SJSA1 (cell line): ENCODE measurements around the gene PTAFR. TPM values are rescaled to one million over a fixed set of nuclear protein-coding genes. Genes with fewer than 3 reads are reported as not detected.

Source experiments
- DNase-seq, 2 experiments: peaks; one replicate each; pipeline ENCODE4 v3.0.0-alpha.2; 2015 to 2020; ENCODE audit warnings: low spot score in 2 of 2, low read depth in 1 of 2
- H3K27ac ChIP-seq: fragments of 250-450 bp; sonication (Bioruptor Pico); 2 replicates; pipeline ENCODE4 v1.5.1; 2020; ENCODE audit warnings: mild to moderate bottlenecking, moderate library complexity
- H3K27me3 ChIP-seq: fragments of 250-450 bp; sonication (Bioruptor Pico); replicated peaks from 2 replicates; pipeline ENCODE4 v1.5.1; 2020; ENCODE audit warnings: mild to moderate bottlenecking, moderate library complexity
- H3K36me3 ChIP-seq: fragments of 250-450 bp; sonication (Bioruptor Pico); 2 replicates; pipeline ENCODE4 v1.5.1; 2020; ENCODE audit warnings: mild to moderate bottlenecking
- H3K4me1 ChIP-seq: fragments of 250-450 bp; sonication (Bioruptor Pico); replicated peaks from 2 replicates; pipeline ENCODE4 v1.6.1; 2021; ENCODE audit warnings: mild to moderate bottlenecking
- H3K4me3 ChIP-seq: fragments of 250-450 bp; sonication (Bioruptor Pico); 2 replicates; pipeline ENCODE4 v1.5.1; 2020; ENCODE audit warnings: mild to moderate bottlenecking
- H3K9me3 ChIP-seq: fragments of 250-450 bp; sonication (Bioruptor Pico); replicated peaks from 2 replicates; pipeline ENCODE4 v1.5.1; 2020; ENCODE audit warnings: mild to moderate bottlenecking
- total RNA-seq: library from RNA; depleted of rRNA; stranded (reverse); fragments of >200 nt; shearing (Covaris generic); gene quantifications from 2 replicates; pipeline ENCODE4 v1.2.3, GENCODE V29; 2014

PTAFR gene
- total RNA-seq, 1 experiment from 2014 or later = 0.74 TPM

GRCh38 chr1:28163496-28164161 is 12.9 kb downstream of the PTAFR start:
- H3K9me3 ChIP-seq = no peaks in the 10 kb centered on the region
- H3K4me1 ChIP-seq = peaks cover 33% of the 10 kb centered on the region
- no peak for DNase-seq
- no peaks in the 10 kb centered on the region for H3K36me3 ChIP-seq
- no peaks in the 10 kb centered on the region for H3K27me3 ChIP-seq
- H3K27ac ChIP-seq = no peak overlapping the region
- H3K4me3 ChIP-seq = no peak overlapping the region

- Histone ChIP-seq H3K36me3 (no peaks in the 10 kb centered on the region), H3K27ac (no peak overlapping the region), H3K4me3 (no peak overlapping the region), H3K9me3 (no peaks in the 10 kb centered on the region), H3K4me1 (peaks cover 29% of the 10 kb centered on the region), H3K27me3 (no peaks in the 10 kb centered on the region)
- DNase-seq = no peak
Observed at GRCh38 chr1:28162151-28162550, 14.3 kb downstream of the PTAFR start.

GRCh38 chr1:28161751-28162150 is 14.7 kb downstream of the PTAFR start:
- Histone ChIP-seq H3K27ac (peak overlapping the region; percentile 91; the same call in 1 of the 2 replicates), H3K36me3 (no peaks in the 10 kb centered on the region), H3K4me1 (peaks cover 31% of the 10 kb centered on the region), H3K4me3 (no peak overlapping the region), H3K9me3 (no peaks in the 10 kb centered on the region), H3K27me3 (no peaks in the 10 kb centered on the region)
- no peak for DNase-seq

- Histone ChIP-seq H3K27ac (peak overlapping the region; percentile 91), H3K4me3 (no peak overlapping the region), H3K4me1 (peaks cover 38% of the 10 kb centered on the region), H3K9me3 (no peaks in the 10 kb centered on the region), H3K27me3 (no peaks in the 10 kb centered on the region), H3K36me3 (no peaks in the 10 kb centered on the region)
- peak; percentile 86 for DNase-seq
Observed at GRCh38 chr1:28160782-28161266, 15.7 kb downstream of the PTAFR start.

GRCh38 chr1:28159680-28160079 is 16.8 kb downstream of the PTAFR start:
- Histone ChIP-seq H3K9me3 (no peaks in the 10 kb centered on the region), H3K36me3 (no peaks in the 10 kb centered on the region)
- no peak for DNase-seq

GRCh38 chr1:28159243-28159642 is 17.2 kb downstream of the PTAFR start:
- DNase-seq = no peak

More at GRCh38 chr1:28159680-28160079, 16.8 kb downstream of the PTAFR start:
- peak overlapping the region; percentile 91 for H3K27ac ChIP-seq
- peaks cover 38% of the 10 kb centered on the region for H3K4me1 ChIP-seq
- no peak overlapping the region for H3K4me3 ChIP-seq
- no peaks in the 10 kb centered on the region for H3K27me3 ChIP-seq

GRCh38 chr1:28157894-28158293 is 18.6 kb downstream of the PTAFR start:
- Histone ChIP-seq H3K4me3 (no peak overlapping the region), H3K27ac (no peak overlapping the region), H3K36me3 (no peaks in the 10 kb centered on the region), H3K27me3 (no peaks in the 10 kb centered on the region), H3K4me1 (peaks cover 48% of the 10 kb centered on the region), H3K9me3 (no peaks in the 10 kb centered on the region)
- DNase-seq = no peak

More at GRCh38 chr1:28159243-28159642, 17.2 kb downstream of the PTAFR start:
- H3K27me3 ChIP-seq = no peaks in the 10 kb centered on the region
- H3K4me1 ChIP-seq = peaks cover 41% of the 10 kb centered on the region
- H3K4me3 ChIP-seq = no peak overlapping the region
- no peaks in the 10 kb centered on the region for H3K36me3 ChIP-seq
- peak overlapping the region; percentile 91; the same call in 1 of the 2 replicates for H3K27ac ChIP-seq
- H3K9me3 ChIP-seq = no peaks in the 10 kb centered on the region

GRCh38 chr1:28156821-28157220 is 19.7 kb downstream of the PTAFR start:
- no peak for DNase-seq
- no peaks in the 10 kb centered on the region for H3K27me3 ChIP-seq
- H3K4me3 ChIP-seq = no peak overlapping the region
- H3K9me3 ChIP-seq = no peaks in the 10 kb centered on the region
- H3K36me3 ChIP-seq = no peaks in the 10 kb centered on the region
- H3K27ac ChIP-seq = no peak overlapping the region
- H3K4me1 ChIP-seq = peaks cover 50% of the 10 kb centered on the region

GRCh38 chr1:28155628-28156027 is 20.9 kb downstream of the PTAFR start:
- H3K27ac ChIP-seq = no peak overlapping the region
- H3K4me3 ChIP-seq = no peak overlapping the region
- no peaks in the 10 kb centered on the region for H3K27me3 ChIP-seq
- no peaks in the 10 kb centered on the region; the same call in 1 of the 2 replicates for H3K36me3 ChIP-seq
- H3K9me3 ChIP-seq = no peaks in the 10 kb centered on the region
- DNase-seq = no peak
- peaks cover 38% of the 10 kb centered on the region for H3K4me1 ChIP-seq

GRCh38 chr1:28154078-28154594 is 22.4 kb downstream of the PTAFR start:
- H3K27ac ChIP-seq = no peak overlapping the region
- no peak for DNase-seq
- no peaks in the 10 kb centered on the region; the same call in 1 of the 2 replicates for H3K36me3 ChIP-seq
- no peaks in the 10 kb centered on the region for H3K27me3 ChIP-seq
- H3K4me3 ChIP-seq = no peak overlapping the region
- H3K4me1 ChIP-seq = peaks cover 24% of the 10 kb centered on the region
- H3K9me3 ChIP-seq = no peaks in the 10 kb centered on the region

GRCh38 chr1:28150125-28150780 is 26.2 kb downstream of the PTAFR start:
- Histone ChIP-seq H3K27ac (no peak overlapping the region), H3K9me3 (no peaks in the 10 kb centered on the region), H3K27me3 (no peaks in the 10 kb centered on the region), H3K36me3 (no peaks in the 10 kb centered on the region; the same call in 1 of the 2 replicates), H3K4me3 (no peak overlapping the region), H3K4me1 (peaks cover 16% of the 10 kb centered on the region)
- DNase-seq = no peak

GRCh38 chr1:28148880-28149195 is 27.7 kb downstream of the PTAFR start:
- DNase-seq = no peak
- no peaks in the 10 kb centered on the region for H3K9me3 ChIP-seq

GRCh38 chr1:28147264-28148094 is 29.0 kb downstream of the PTAFR start:
- Histone ChIP-seq H3K27me3 (no peaks in the 10 kb centered on the region), H3K36me3 (no peaks in the 10 kb centered on the region; the same call in 1 of the 2 replicates), H3K4me3 (no peak overlapping the region), H3K27ac (no peak overlapping the region), H3K9me3 (no peaks in the 10 kb centered on the region), H3K4me1 (peaks cover 5% of the 10 kb centered on the region)
- DNase-seq = no peak

More at GRCh38 chr1:28148880-28149195, 27.7 kb downstream of the PTAFR start:
- H3K4me1 ChIP-seq = peaks cover 15% of the 10 kb centered on the region
- no peaks in the 10 kb centered on the region; the same call in 1 of the 2 replicates for H3K36me3 ChIP-seq
- H3K27me3 ChIP-seq = no peaks in the 10 kb centered on the region
- H3K4me3 ChIP-seq = no peak overlapping the region
- no peak overlapping the region for H3K27ac ChIP-seq
